ENCODE results near the gene HS3ST5.

- TF ChIP-seq, protein P1, sequence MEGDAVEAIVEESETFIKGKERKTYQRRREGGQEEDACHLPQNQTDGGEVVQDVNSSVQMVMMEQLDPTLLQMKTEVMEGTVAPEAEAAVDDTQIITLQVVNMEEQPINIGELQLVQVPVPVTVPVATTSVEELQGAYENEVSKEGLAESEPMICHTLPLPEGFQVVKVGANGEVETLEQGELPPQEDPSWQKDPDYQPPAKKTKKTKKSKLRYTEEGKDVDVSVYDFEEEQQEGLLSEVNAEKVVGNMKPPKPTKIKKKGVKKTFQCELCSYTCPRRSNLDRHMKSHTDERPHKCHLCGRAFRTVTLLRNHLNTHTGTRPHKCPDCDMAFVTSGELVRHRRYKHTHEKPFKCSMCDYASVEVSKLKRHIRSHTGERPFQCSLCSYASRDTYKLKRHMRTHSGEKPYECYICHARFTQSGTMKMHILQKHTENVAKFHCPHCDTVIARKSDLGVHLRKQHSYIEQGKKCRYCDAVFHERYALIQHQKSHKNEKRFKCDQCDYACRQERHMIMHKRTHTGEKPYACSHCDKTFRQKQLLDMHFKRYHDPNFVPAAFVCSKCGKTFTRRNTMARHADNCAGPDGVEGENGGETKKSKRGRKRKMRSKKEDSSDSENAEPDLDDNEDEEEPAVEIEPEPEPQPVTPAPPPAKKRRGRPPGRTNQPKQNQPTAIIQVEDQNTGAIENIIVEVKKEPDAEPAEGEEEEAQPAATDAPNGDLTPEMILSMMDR (IDR thresholded peaks at IDR 0.05; ENCODE audit: low read length), result no peak
- TF ChIP-seq EZH2 (optimal IDR thresholded peaks at IDR 0.05; ENCODE audit: low read depth, low read length) (no peak), EZH2phosphoT487 (IDR thresholded peaks at IDR 0.05; ENCODE audit: low read length) (no peak)
These were observed 24.1 kb upstream of the HS3ST5 start for GRCh38 chr6:114366899-114367298.

Measured in MM.1S (cell line).